Right lobe of liver (tissue), 5 donors: Measurements from ENCODE around the gene RGS11. TPM values are rescaled to one million over a fixed set of nuclear protein-coding genes. Genes with fewer than 3 reads are reported as not detected.

Source experiments
- total RNA-seq, 6 experiments: library from RNA; depleted of rRNA in 2 of 6; stranded (reverse); fragments of >200 nt in 2 of 6; fragmentation: NEBNext Ultra II Directional in 3 of 6; extraction: Animal tissue kit (Norgen Biotek cat#: 25700) in 3 of 6; gene quantifications; one replicate each; pipeline versions ENCODE4 v1.1.0 to v1.2.4, GENCODE V29; 2016 to 2023
- donor health status: DM: no; HTN: no; CAD: no.
- donor health status: DM: no; HTN: no; CAD: no.
- donor health status: DM: no; HTN: yes; CAD: no.
- donor health status: DM: no; HTN: yes; CAD: no.

RGS11 gene
- total RNA-seq, 6 experiments from 2014 or later, result 0.37 to 1.3 (median 0.80) TPM

Other genes with a start within 250 kb of the RGS11 start
- 1 to 10 TPM; 3.5 to 6.3 (median 4.3) TPM for gene POLR3K, start 222.3 kb downstream of the RGS11 start, total RNA-seq
- gene SNRNP25, start 222.1 kb downstream of the RGS11 start, total RNA-seq, result 10 to 100 TPM; 11.7 to 15.9 (median 14.8) TPM
- gene RHBDF1, start 203.3 kb downstream of the RGS11 start, total RNA-seq, result 10 to 100 TPM in 1 of 6 experiments, 1 to 10 TPM in 5; 5.0 to 14.3 (median 7.1) TPM
- 10 to 100 TPM; 20.7 to 76.4 (median 26.9) TPM for gene MPG, start 197.7 kb downstream of the RGS11 start, total RNA-seq
- 10 to 100 TPM; 12.7 to 20.0 (median 13.9) TPM for gene NPRL3, start 137.3 kb downstream of the RGS11 start, total RNA-seq
- gene HBZ, start 123.3 kb downstream of the RGS11 start, total RNA-seq, result under 1 TPM in 1 of 6 experiments, not detected in 5; 0.81 TPM
- gene HBM, start 110.0 kb downstream of the RGS11 start, total RNA-seq, result 1 to 10 TPM in 4 of 6 experiments, not detected in 2; 1.1 to 8.4 (median 2.0) TPM
- gene HBA2, start 103.1 kb downstream of the RGS11 start, total RNA-seq, result 100 to 1,000 TPM in 2 of 6 experiments, 10 to 100 TPM in 4; 17.8 to 522 (median 55.9) TPM
- 100 to 1,000 TPM in 3 of 6 experiments, 10 to 100 TPM in 1, 1 to 10 TPM in 2; 8.0 to 789 (median 84.3) TPM for gene HBA1, start 99.3 kb downstream of the RGS11 start, total RNA-seq
- under 1 TPM in 1 of 6 experiments, not detected in 5; 0.47 TPM for gene HBQ1, start 95.5 kb downstream of the RGS11 start, total RNA-seq
- gene LUC7L, start 46.5 kb downstream of the RGS11 start, total RNA-seq, result 10 to 100 TPM; 18.9 to 30.2 (median 20.4) TPM
- gene FAM234A, start 41.1 kb downstream of the RGS11 start, total RNA-seq, result 10 to 100 TPM; 31.7 to 64.8 (median 41.9) TPM
- not detected for gene ARHGDIG, start 4.6 kb upstream of the RGS11 start, total RNA-seq
- not detected for gene PDIA2, start 7.2 kb upstream of the RGS11 start, total RNA-seq
- 10 to 100 TPM in 3 of 6 experiments, 1 to 10 TPM in 3; 5.5 to 17.4 (median 9.4) TPM for gene AXIN1, start 76.8 kb upstream of the RGS11 start, total RNA-seq
- 10 to 100 TPM; 29.9 to 64.7 (median 32.6) TPM for gene MRPL28, start 94.6 kb upstream of the RGS11 start, total RNA-seq
- 10 to 100 TPM; 24.3 to 44.6 (median 28.0) TPM for gene PGAP6, start 106.0 kb upstream of the RGS11 start, total RNA-seq
- gene NME4, start 121.3 kb upstream of the RGS11 start, total RNA-seq, result 10 to 100 TPM; 50.3 to 83.6 (median 61.0) TPM
- 100 to 1,000 TPM in 3 of 6 experiments, 10 to 100 TPM in 3; 73.6 to 169 (median 97.0) TPM for gene DECR2, start 125.9 kb upstream of the RGS11 start, total RNA-seq
- 10 to 100 TPM; 19.5 to 38.3 (median 25.5) TPM for gene RAB11FIP3, start 149.7 kb upstream of the RGS11 start, total RNA-seq